NCI-H82 (cell line): Measurements from ENCODE around the gene TMEM39A.

Experiments used
- DNase-seq: peaks from one replicate; lab custom pipeline; 2025; lab: John Stamatoyannopoulos, UW

Gene TMEM39A

GRCh38 chr3:119456469-119456868 lies 6.9 kb downstream of the TMEM39A start:
- DNase-seq = no peak

DNA sequence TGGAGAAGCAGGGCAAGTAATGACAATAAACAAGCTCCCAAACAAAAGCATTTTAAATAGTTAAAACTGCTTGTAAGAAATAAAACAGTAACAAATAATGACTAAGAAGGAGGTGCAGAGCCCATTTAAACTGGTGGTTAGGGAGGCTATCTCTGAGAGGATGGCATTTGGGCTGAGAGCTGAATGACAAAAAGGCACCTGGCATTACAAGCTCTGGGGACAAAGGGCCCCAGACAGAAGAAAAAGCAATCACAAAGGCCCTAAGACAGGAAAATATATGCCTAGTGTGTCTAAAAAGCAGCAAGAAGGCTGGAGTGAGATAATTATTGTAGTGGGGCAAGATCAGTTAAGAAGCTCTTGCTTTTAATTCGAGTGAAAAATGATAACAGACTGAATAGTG lies 9.6 kb downstream of the TMEM39A start:
- no peak for DNase-seq

GRCh38 chr3:119444590-119444989 lies 18.8 kb downstream of the TMEM39A start:
- DNase-seq = no peak

DNA sequence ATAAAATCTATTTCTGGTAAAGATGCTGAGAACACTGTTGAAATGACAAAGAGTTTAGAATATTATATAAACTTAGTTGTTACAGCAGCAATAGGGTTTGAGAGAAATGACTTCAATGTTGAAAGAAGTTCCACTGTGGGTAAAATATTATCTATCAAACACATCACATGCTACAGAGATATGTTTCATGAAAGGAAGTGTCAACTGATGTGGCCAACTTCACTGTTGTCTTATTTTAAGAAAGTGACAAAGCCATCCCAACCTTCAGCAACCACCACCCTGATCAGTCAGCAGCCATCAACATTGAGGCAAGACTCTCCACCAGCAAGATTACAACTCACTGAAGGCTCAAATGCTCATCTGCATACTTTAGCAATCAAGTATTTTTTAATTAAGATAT lies 20.2 kb downstream of the TMEM39A start:
- no peak for DNase-seq

DNA sequence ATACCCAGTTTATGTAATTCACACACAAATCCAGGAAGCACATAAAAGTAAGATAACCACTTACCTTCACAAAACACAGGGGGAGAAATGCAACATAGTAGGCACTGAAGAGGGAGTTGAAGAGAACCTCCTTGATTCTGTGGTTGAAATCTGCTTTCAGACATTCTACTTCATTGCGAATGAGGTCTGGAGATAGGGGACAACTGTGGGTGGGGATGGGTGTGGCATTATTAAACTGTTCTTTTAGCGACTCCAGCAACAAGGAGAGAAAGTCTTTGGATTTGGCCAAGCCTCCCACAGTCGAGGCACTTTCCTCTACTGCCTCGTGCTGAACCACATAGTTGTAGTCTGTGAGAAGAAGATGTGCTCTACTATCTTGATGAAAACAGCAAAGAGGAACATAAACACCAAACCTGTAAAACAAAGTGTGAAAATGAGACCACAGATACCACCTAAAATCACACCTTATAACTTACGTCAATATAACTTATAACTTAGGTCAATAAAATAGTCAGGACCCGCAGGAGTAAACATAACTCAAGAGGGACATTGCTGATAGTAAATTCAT lies 25.6 kb downstream of the TMEM39A start:
- DNase-seq = no peak

DNA sequence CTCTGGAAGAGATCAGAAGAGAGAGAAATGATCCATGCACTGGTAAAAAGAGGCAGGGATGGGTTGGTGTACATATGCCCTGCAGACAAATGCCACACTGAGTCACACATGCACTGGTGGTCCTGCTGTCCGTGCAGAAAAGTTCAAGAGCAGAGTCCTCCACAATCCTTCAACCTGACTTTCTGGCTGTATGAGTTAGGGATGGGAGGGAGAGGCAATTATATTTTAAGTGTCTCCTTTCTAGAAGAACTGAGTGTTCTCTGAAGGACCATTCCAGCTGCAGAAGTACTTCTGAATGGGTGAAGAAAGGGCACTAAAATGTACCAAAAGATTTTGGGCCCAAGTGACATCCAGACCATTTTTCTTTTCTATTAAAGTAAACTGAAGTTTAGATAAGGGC lies 26.4 kb downstream of the TMEM39A start:
- no peak for DNase-seq

DNA sequence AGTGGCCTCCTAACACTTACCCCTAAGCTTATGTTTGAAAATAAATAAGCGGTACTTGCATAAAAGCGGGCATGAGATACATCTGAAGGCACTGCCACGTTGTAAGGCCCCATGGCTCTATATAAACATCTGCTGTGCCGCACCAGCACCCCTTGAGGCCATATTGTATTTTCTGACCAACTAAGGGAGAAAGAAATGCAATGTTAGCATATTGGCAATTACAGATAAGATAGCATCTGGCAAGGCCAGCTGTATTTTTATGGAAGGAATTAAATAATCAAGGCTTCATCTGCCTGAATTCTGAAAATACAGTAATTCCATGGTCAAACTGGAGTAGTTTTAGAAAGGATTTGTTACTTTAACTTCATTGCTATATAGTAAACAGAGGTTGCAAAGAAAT lies 28.7 kb downstream of the TMEM39A start:
- DNase-seq = no peak

DNA sequence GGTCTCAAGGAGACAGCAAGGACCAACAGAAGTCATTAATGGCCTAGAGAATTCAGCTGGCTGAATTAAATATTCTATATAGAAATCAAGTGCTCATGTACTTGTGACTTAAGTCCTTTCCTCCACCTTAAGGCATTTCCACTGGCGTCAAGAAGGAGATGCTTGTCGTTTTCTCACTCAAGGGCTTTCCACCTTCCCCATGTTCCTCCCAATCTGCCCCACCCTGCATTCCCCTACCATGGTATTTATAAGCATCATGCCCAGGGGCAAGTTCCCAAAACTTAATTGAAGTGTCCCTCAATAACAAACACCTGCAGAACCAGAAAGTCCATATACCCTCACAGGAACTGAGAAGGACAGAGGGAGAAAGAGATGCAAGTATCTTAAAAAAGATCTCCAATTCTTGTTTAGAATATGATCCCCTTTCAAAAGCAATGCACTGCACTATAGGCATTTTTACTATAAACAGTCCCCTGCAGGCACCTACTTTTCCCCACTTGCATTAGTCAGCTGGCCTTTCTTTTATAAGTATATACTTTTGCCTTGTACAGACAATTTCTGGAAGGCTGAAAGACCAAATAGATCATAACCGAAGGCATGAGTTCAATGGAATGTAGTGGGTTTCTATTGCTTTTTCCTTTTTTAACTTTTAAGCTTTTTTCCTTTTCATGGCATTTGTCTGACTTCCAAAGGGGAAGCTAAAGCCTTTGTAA lies 29.6 kb downstream of the TMEM39A start:
- DNase-seq = no peak

GRCh38 chr3:119428538-119428937 lies 34.9 kb downstream of the TMEM39A start:
- DNase-seq = peak; percentile 42

GRCh38 chr3:119427669-119428068 lies 35.7 kb downstream of the TMEM39A start:
- no peak for DNase-seq

DNA sequence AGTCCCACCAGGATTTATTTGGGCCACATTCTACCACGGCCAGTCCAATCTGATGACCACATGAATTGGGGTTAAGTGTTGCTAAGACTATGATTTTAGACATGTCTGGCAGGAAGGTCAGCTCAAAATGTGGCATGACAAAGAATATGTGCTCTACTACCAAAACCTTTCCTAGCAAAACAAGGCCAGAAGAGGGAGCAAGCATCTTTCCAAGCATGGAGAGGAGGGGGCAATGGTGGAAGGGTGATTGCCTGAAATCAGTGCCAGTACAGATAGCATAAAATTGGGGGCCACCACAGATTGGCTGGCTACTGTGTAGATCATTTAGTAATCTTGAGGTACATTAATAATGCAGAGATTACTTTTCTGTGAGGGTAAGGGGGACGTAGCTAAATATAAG lies 43.2 kb downstream of the TMEM39A start:
- DNase-seq = peak; percentile 72

- DNase-seq = no peak
Observed at GRCh38 chr3:119418641-119419040, 44.8 kb downstream of the TMEM39A start.

DNA sequence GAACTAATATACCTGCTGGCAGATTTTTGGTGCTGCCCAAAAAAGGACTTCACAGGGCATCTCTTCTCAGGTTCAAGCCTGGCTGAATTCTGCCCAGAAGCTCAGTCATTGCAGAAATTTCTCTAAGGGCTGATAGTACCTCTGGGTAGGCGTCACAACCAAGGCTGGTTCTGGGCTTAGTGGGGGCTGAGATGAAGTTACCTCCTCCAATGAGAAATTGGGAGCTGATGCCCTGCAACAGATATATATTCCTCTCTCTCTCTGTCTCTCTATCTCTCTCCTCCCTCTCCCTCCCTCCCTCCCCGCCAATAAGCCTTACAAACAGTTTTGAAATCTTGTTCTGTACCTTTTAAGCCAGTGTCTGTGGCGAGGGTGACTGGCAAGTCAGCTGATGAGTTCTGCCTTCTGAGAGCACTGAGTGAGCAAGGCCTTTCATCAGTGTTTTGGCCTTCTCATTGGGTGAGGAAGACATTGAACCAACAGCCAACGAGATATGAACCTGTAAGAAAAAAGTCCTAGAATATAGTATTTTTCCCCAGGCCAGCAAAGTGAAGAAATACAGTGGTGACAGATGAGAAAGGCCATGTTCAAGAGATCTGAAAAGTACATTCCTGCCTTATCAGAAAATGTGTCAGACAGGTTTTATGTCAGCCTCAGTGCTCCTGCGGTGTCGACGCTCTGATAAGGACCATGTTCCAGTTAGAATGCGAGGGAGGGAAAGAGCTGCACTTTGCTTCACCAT lies 45.5 kb downstream of the TMEM39A start:
- DNase-seq = no peak

DNA sequence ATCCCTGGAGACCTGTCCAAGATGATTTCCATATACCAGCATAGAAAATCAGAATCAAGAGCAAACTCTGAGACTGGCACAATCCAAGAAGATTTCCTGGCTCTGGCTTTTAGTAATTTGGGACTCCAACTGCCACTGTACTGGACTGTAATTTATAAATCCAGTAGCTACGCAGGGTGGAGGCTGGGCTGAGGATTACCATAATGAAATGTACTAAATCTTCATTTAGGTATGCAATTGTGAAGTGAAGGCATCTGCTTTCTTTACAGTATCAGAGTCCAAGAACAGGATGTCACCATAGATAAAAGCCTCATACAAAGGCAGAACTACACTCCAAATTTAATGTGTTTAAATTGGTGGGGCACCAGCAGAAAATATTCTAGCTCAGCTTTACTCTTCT lies 46.5 kb downstream of the TMEM39A start:
- peak; percentile 43 for DNase-seq

GRCh38 chr3:119413603-119414280 lies 49.7 kb downstream of the TMEM39A start:
- peak; percentile 17 for DNase-seq

DNA sequence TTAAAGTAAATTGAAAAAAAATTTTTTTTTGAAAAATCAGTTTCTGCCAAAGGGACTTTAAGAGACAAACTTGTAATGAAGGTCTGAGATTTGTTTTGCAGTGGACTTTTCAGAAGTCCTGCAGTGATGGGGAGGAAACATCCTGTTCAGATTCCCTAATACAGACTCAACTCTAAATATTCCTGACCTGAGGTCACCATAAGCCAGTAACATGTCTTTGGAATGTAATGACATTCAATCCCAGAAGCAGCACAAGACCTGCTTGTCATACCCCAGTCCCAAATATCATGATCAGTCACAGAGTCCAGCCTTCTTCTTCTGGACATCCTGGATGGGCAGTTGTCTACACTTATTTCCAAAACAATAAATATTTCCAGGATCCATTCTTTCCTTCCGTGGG lies 53.6 kb downstream of the TMEM39A start:
- no peak for DNase-seq

GRCh38 chr3:119408243-119408950 lies 55.0 kb downstream of the TMEM39A start:
- no peak for DNase-seq

GRCh38 chr3:119405315-119405714 lies 58.1 kb downstream of the TMEM39A start:
- DNase-seq = no peak

GRCh38 chr3:119403201-119403600 lies 60.2 kb downstream of the TMEM39A start:
- peak; percentile 25 for DNase-seq

DNA sequence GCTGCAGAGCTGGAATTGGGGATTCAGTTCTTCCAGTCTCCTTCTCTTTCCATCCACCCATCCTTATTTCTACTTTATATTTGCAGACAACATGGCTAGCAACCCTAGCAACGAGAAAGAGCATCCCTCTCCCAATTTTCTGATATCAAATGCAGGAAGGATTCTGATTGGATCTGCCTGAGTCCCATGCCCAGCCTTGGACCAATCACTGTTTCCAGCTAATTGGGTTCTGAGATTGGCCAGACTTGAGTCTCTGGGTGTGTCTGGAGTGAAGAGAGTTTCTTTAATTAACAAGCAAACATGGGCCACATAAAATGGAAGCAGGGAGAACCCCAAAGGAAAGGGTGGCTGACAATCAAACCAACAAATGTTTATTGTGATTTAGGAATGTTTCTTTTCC lies 60.6 kb downstream of the TMEM39A start:
- no peak for DNase-seq

- no peak for DNase-seq
Observed at GRCh38 chr3:119401503-119402440, 61.6 kb downstream of the TMEM39A start.
